ENCODE measurements around the gene HSPB8.

The HSPB8 gene

DNA sequence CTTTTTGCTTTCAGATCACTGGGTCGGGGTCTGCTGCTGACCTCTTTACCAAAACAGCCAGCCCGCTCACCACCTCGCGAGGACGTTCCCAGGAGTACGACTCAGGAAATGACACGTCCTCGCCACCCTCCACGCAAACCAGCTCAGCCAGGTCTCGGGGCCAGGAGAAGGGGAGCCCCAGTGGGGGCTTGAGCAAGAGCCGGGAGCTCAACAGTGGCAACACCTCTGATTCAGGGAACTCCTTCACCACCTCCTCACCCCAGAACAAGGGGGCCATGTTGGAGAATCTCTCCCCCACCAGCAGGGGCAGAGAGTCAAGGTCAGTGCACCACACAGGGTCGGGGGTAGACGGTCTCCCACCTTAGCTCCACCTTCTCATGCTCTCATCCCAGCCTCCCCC, 33.4 kb upstream of the HSPB8 start:
- no peak for TF ChIP-seq CTCF (IDR thresholded peaks at IDR 0.05; ENCODE audit: control insufficient read depth, extremely low read depth, insufficient read depth)
- no peak overlapping the region for H3K4me3 ChIP-seq (ENCODE audit: low read depth, low read length)
- no peak for DNase-seq (ENCODE audit: low read depth)

GRCh38 chr12:119147847-119148448, 30.8 kb upstream of the HSPB8 start:
- no peak overlapping the region for H3K4me3 ChIP-seq (ENCODE audit: low read depth, low read length)
- no peak for DNase-seq (ENCODE audit: low read depth)
- no peak for TF ChIP-seq CTCF (IDR thresholded peaks at IDR 0.05; ENCODE audit: control insufficient read depth, extremely low read depth, insufficient read depth)

- no peak overlapping the region for H3K4me3 ChIP-seq (ENCODE audit: low read depth, low read length)
- no peak for TF ChIP-seq CTCF (IDR thresholded peaks at IDR 0.05; ENCODE audit: control insufficient read depth, extremely low read depth, insufficient read depth)
- no peak for DNase-seq (ENCODE audit: low read depth)
These were observed 29.5 kb upstream of the HSPB8 start for GRCh38 chr12:119149270-119149669.

GRCh38 chr12:119151445-119152026, 27.2 kb upstream of the HSPB8 start:
- H3K4me3 ChIP-seq (ENCODE audit: low read depth, low read length) = no peak overlapping the region
- DNase-seq (ENCODE audit: low read depth) = no peak
- no peak for TF ChIP-seq CTCF (IDR thresholded peaks at IDR 0.05; ENCODE audit: control insufficient read depth, extremely low read depth, insufficient read depth)

- no peak overlapping the region for H3K4me3 ChIP-seq (ENCODE audit: low read depth, low read length)
- no peak for TF ChIP-seq CTCF (IDR thresholded peaks at IDR 0.05; ENCODE audit: control insufficient read depth, extremely low read depth, insufficient read depth)
- no peak for DNase-seq (ENCODE audit: low read depth)
These were observed 25.0 kb upstream of the HSPB8 start for GRCh38 chr12:119153477-119154434.

- no peak for DNase-seq (ENCODE audit: low read depth)
- no peak overlapping the region for H3K4me3 ChIP-seq (ENCODE audit: low read depth, low read length)
- no peak for TF ChIP-seq CTCF (IDR thresholded peaks at IDR 0.05; ENCODE audit: control insufficient read depth, extremely low read depth, insufficient read depth)
These were observed 24.3 kb upstream of the HSPB8 start for GRCh38 chr12:119154435-119154818.
